GM21447 (cell line): Measurements from ENCODE around the gene CTSD.
"Not testable (repeated sequence)": the region's sequence is repeated elsewhere in the genome, so short reads cannot be mapped to it uniquely, and the experiment has no call there.

Source experiments
- ATAC-seq: cut with Tn5 transposase; IDR thresholded peaks from one replicate; pipeline ENCODE4 v1.9.1; 2021; ENCODE audit not compliant: unreplicated experiment

CTSD gene

GRCh38 chr11:1763796-1764661 lies at the start of gene CTSD:
Gene CTSD (minus strand): TSS chr11:1763927. CDS start chr11:1763859, 68 bp downstream.
- peak; percentile 56 for ATAC-seq

- ATAC-seq: not testable (repeated sequence)
Measured at GRCh38 chr11:1813356-1813755, 49.6 kb upstream of the CTSD start.

GRCh38 chr11:1812801-1813200 lies 49.1 kb upstream of the CTSD start:
- no peak for ATAC-seq

GRCh38 chr11:1812274-1812673 lies 48.5 kb upstream of the CTSD start:
- ATAC-seq: no peak

- no peak for ATAC-seq
Measured at GRCh38 chr11:1810761-1811160, 47.0 kb upstream of the CTSD start.

- ATAC-seq: no peak
Measured at GRCh38 chr11:1807264-1807995, 43.7 kb upstream of the CTSD start.

GRCh38 chr11:1805525-1805924 lies 41.8 kb upstream of the CTSD start:
- no peak for ATAC-seq

- ATAC-seq: not testable (repeated sequence)
Measured at GRCh38 chr11:1803835-1804519, 40.2 kb upstream of the CTSD start.

GRCh38 chr11:1803246-1803645 lies 39.5 kb upstream of the CTSD start:
- ATAC-seq: no peak

GRCh38 chr11:1797391-1798125 lies 33.8 kb upstream of the CTSD start:
- no peak for ATAC-seq

GRCh38 chr11:1796413-1797011 lies 32.8 kb upstream of the CTSD start:
- ATAC-seq: no peak

- ATAC-seq: no peak
Measured at GRCh38 chr11:1793081-1793480, 29.4 kb upstream of the CTSD start.

GRCh38 chr11:1792461-1792860 lies 28.7 kb upstream of the CTSD start:
- ATAC-seq: no peak

- ATAC-seq: no peak
Measured at GRCh38 chr11:1791912-1792311, 28.2 kb upstream of the CTSD start.

GRCh38 chr11:1786466-1786865 lies 22.7 kb upstream of the CTSD start:
- no peak for ATAC-seq

- no peak for ATAC-seq
Measured at GRCh38 chr11:1785749-1786413, 22.2 kb upstream of the CTSD start.

GRCh38 chr11:1784761-1785650 lies 21.3 kb upstream of the CTSD start:
- ATAC-seq: no peak

- ATAC-seq: no peak
Measured at GRCh38 chr11:1783725-1784529, 20.2 kb upstream of the CTSD start.
